Activated CD4-positive, alpha-beta T cell treated with anti-CD3 and anti-CD28 coated beads, Interleukin-2, amount 10 ng/mL, durations not matched to agents 7 days and 5 days (primary cell): Measurements from ENCODE around the gene METRN. TPM values are rescaled to one million over a fixed set of nuclear protein-coding genes. Genes with fewer than 3 reads are reported as not detected.

Experiments
- CTCF ChIA-PET: fragments of 350-600 bp; sonication (Branson Sonifier 250); formaldehyde crosslinking; loops from one replicate; lab custom pipeline; 2021; ENCODE audit warnings: antibody characterized with exemption; lab: Charles Lee
- POLR2A ChIA-PET: fragments of 350-600 bp; sonication (Branson Sonifier 250); formaldehyde crosslinking; loops from one replicate; lab custom pipeline; 2021; ENCODE audit warnings: antibody characterized with exemption; lab: Charles Lee
- DNase-seq: peaks from one replicate; pipeline ENCODE4 v3.0.0-alpha.2; 2020
- H3K27ac Mint-ChIP-seq: one replicate; pipeline ENCODE4 v1.8.0; 2021; ENCODE audit warnings: mild to moderate bottlenecking, moderate library complexity, mixed read lengths
- H3K27me3 Mint-ChIP-seq: one replicate; pipeline ENCODE4 v1.8.0; 2021; ENCODE audit warnings: mixed read lengths
- H3K36me3 Mint-ChIP-seq: one replicate; pipeline ENCODE4 v1.8.0; 2021; ENCODE audit warnings: low read depth, mixed read lengths
- H3K4me1 Mint-ChIP-seq: one replicate; pipeline ENCODE4 v1.8.0; 2021; ENCODE audit warnings: mixed read lengths
- H3K4me3 Mint-ChIP-seq: one replicate; pipeline ENCODE4 v1.8.0; 2021; ENCODE audit warnings: mild to moderate bottlenecking, moderate library complexity, mixed read lengths
- H3K9me3 Mint-ChIP-seq: one replicate; pipeline ENCODE4 v1.8.0; 2021; ENCODE audit warnings: mixed read lengths
- total RNA-seq, 2 experiments: library from RNA; stranded (reverse); gene quantifications; one replicate each; pipeline ENCODE4 v1.2.3, GENCODE V29; 2021

METRN gene
- 1 to 10 TPM; 2.5 to 3.0 TPM for total RNA-seq

DNA sequence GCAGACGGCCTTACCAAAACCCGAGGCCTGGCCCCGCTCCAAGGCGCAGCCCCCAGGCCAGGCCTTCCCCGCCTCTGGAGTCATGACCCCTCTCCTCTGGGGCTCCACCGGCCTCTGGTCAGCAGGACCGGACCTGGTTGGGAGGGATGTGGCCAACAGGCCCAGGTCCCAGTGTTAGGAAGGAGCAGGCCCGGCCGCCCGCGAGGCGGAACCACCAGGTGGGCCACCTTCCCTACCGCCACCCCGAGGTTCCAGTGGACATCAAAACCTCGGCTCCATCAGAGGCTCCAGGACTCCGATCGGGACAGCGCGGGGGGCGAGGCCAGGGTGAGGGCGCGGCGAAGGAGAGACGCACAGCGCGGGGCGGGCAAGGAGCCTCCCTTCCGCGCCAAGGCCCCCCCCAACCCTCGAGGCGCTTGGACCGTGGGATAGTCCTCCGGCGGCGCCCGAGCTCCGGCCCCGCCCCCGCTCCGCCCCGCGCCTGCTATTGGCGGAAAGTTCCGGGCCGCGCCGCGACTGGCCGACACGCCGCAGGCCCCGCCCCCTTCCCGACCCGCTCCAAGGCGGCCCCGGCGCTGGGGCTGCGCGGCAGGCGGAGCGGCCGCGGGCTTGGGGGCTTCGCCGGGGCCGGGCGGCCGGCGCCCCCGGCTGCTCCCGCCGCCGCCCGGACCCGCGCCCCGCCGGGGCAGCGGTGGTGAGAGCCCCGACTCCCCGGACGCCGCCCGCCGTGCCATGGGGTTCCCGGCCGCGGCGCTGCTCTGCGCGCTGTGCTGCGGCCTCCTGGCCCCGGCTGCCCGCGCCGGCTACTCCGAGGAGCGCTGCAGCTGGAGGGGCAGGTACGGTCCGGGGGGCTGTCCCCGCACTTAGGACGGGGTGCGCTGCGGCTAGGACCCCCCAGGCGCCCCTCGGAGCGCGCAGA is at the start of gene METRN:
METRN (plus strand) TSS at position 561 of the 919 bp plus-strand sequence; CDS start at position 733, 172 bp downstream.
- peak within 1 kb of the TSS; percentile 13 for H3K4me3 Mint-ChIP-seq
- peak; percentile 89 for DNase-seq
- peaks cover 9% of the 10 kb centered on the region for H3K4me1 Mint-ChIP-seq
- POLR2A ChIA-PET = interaction anchor here (1.0 kb wide), 1 partner anchor 73 kb away, joined by 3 read pairs; the partner anchor contains the start of genes CHTF18 and RPUSD1
- CTCF ChIA-PET = interaction anchor here (0.6 to 1.3 kb wide), 5 partner anchors 8 to 70 kb away, joined by 3 read pairs; no protein-coding TSS in a partner anchor
- no peaks in the 10 kb centered on the region for H3K36me3 Mint-ChIP-seq
- peaks cover 26% of the 10 kb centered on the region for H3K27me3 Mint-ChIP-seq
- no peaks in the 10 kb centered on the region for H3K9me3 Mint-ChIP-seq
- H3K27ac Mint-ChIP-seq = no peak within 1 kb of the TSS

DNA sequence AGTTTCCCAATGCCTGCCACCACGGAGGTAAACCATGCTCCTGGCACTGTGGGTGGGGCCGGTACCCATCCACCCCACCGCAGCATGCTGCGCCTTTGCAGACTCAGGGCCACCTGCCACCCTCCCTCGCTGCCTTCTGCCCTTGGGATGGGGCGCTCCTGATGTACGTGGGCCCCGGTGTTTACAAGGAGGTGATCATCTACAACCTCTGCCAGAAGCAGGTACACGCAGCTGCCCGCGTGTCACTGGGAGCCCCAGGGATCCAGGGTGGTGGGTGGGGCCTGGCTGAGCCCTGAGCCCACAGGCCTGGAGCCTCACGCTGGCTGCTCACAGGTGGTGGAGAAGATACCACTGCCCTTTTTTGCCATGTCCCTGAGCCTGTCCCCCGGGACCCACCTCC is 48.3 kb upstream of the METRN start:
- H3K27me3 Mint-ChIP-seq = no peaks in the 10 kb centered on the region

DNA sequence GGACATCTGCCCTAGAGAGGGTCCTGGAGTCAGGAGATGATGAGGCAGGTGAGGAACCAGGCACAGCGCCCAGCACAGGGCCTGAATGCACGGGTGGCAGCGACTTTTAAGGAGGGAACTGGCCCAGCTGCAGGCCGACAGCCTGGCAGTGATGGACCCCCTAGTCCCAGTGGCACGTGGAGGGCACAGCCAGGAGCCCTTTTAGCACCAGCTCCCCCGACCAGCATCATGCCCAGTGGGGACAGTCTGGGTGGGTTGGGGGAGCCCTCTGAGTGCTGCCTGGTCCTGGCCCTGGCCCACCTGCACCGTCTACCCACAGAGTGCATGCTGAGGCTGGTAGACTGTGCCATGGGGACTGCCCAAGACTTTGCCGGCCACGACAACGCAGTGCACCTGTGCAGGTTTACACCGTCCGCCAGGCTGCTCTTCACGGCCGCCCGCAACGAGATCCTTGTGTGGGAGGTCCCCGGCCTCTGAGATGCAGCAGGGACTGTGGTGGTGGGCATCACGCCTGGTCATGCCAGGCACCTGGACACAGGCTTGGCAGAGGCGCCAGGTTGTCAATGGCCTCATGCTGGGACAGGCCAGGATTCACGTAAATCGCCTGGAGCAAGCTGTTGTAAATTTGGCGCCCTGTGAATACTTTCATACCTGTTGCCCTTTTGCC is 47.7 kb upstream of the METRN start:
- DNase-seq = no peak

More for the DNA sequence above, 48.3 kb upstream of the METRN start:
- ChIA-PET CTCF (interaction anchor here (1.2 to 2.9 kb wide), 4 partner anchors 15 to 46 kb away, joined by 4 to 13 read pairs (median 8); partner anchors contain the start of genes STUB1 and WDR90), POLR2A (no interaction called here)
- no peak overlapping the region for H3K4me3 Mint-ChIP-seq
- DNase-seq = no peak
- H3K4me1 Mint-ChIP-seq = peaks cover 6% of the 10 kb centered on the region
- no peaks in the 10 kb centered on the region for H3K9me3 Mint-ChIP-seq
- H3K27ac Mint-ChIP-seq = no peak overlapping the region
- H3K36me3 Mint-ChIP-seq = peaks cover 2% of the 10 kb centered on the region

DNA sequence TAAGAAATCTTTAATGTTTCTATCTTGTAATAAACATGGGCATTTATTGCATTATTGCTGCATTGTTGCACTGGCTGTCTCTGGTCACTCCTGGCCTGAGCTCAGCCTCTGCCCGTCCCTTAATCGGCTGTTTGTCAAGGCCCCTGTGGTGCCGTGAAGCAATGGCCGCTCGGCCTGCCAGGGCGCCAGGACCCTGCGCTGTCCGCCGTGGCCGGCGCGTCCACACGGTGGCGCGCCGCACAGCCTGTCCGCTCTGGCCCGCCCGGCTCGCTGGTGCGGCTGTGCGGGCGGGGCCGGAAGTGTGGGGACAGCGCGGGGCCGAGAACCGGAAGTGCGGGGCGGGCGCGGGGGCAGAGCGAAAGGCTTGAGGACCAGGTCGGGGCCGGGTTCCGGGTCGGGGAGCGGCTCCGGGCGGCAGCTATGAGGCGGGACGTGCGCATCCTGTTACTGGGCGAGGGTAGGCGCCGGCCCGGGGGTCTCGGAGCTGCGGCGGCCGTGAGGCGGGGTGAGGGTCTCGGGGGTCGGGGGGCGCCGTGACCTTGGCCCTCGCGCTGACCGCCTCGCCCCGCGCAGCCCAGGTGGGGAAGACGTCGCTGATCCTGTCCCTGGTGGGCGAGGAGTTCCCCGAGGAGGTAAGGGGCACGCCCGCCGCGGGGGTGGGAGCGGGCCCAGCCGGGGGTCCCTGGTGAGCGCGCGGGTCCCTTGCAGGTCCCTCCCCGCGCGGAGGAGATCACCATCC is 47.0 kb upstream of the METRN start, which contains the start of gene RHOT2:
RHOT2 (plus strand) TSS at position 353 of the 739 bp plus-strand sequence; CDS start at position 421, 68 bp downstream.
- POLR2A ChIA-PET = interaction anchor here (0.6 kb wide), 1 partner anchor 12 kb away, joined by 3 read pairs; the partner anchor contains the start of gene STUB1
- peaks cover 4% of the 10 kb centered on the region for H3K36me3 Mint-ChIP-seq
- no peaks in the 10 kb centered on the region for H3K27me3 Mint-ChIP-seq
- peak; percentile 93 for DNase-seq
- no peaks in the 10 kb centered on the region for H3K9me3 Mint-ChIP-seq
- CTCF ChIA-PET = interaction anchor here (0.6 to 2.9 kb wide), 13 partner anchors 9 to 35 kb away, joined by 3 to 13 read pairs (median 4); partner anchors contain the start of genes STUB1, WDR24 and WDR90
- H3K4me3 Mint-ChIP-seq = peak within 1 kb of the TSS; percentile 80
- peaks cover 6% of the 10 kb centered on the region for H3K4me1 Mint-ChIP-seq
- peak within 1 kb of the TSS; percentile 89 for H3K27ac Mint-ChIP-seq

More for the DNA sequence above, 47.7 kb upstream of the METRN start:
- Mint-ChIP-seq H3K36me3 (peaks cover 2% of the 10 kb centered on the region), H3K4me1 (peaks cover 6% of the 10 kb centered on the region), H3K27ac (peak overlapping the region; percentile 89), H3K4me3 (peak overlapping the region; percentile 80), H3K9me3 (no peaks in the 10 kb centered on the region), H3K27me3 (no peaks in the 10 kb centered on the region)
- POLR2A ChIA-PET = interaction anchor here (0.6 kb wide), 1 partner anchor 13 kb away, joined by 3 read pairs; the partner anchor contains the start of gene STUB1
- CTCF ChIA-PET = interaction anchor here (0.6 to 2.9 kb wide), 12 partner anchors 10 to 34 kb away, joined by 3 to 13 read pairs (median 4); partner anchors contain the start of genes STUB1, WDR24 and WDR90

DNA sequence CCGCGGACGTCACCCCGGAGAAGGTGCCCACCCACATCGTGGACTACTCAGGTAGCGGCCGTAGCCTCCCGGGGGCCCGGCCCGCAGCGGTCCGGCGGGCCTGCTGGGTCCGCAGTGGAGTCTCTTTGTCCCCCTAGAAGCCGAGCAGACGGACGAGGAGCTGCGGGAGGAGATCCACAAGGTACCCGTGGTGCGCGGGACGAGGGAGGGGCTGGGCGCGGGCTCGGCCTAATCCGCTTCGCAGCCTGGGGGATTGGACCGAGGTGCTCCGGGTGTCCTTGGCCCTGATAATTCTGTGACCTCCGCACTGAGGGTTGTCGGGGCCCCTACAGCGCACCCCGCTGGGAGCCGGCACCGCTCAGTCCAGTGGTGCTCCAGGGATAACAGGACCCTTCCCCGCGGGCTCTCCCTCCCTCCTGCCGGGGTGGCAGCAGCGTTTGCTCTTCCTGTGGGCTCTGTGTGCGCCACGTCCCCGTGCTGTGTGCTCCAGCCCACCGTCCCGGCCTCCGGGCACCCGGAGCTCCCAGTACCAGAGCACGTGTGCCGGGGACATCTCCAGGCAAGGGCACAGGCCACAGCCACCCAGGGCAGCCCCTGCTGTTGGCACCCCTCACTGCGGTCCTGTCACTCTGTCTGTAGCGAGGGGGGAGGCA is 46.3 kb upstream of the METRN start:
- DNase-seq = no peak
- H3K36me3 Mint-ChIP-seq = peaks cover 6% of the 10 kb centered on the region
- POLR2A ChIA-PET = interaction anchor here (0.6 kb wide), 1 partner anchor 19 kb away, joined by 3 read pairs; no protein-coding TSS in a partner anchor

DNA sequence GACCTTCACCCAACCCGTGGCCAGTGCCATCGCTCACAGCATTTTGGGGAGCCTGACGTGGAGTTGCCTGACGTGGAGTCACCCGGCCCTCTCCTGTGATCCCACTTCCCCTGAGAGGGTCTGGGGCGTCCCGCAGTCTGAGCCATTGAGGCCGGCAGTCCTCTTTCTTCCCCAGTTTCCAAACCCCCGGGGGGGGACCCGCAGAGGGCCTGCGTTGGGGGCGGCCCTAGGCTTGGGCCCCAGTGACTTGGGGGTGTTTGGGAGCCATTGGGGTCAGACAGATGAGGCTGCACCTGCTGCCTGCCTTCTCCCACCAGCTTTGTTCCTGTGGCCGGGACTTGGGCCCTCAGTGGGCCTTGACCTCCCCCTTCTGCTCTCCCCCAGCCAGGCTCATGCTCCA is 45.3 kb upstream of the METRN start:
- no peak for DNase-seq
- Mint-ChIP-seq H3K27ac (no peak overlapping the region), H3K4me3 (peak overlapping the region; percentile 75), H3K36me3 (peaks cover 6% of the 10 kb centered on the region), H3K27me3 (no peaks in the 10 kb centered on the region), H3K9me3 (no peaks in the 10 kb centered on the region), H3K4me1 (peaks cover 6% of the 10 kb centered on the region)
- POLR2A ChIA-PET = no interaction called here
- CTCF ChIA-PET = interaction anchor here (2.3 kb wide), 1 partner anchor 10 kb away, joined by 9 read pairs; the partner anchor contains the start of gene STUB1

More for the DNA sequence above, 46.3 kb upstream of the METRN start:
- Mint-ChIP-seq H3K4me3 (peak overlapping the region; percentile 75), H3K27ac (peak overlapping the region; percentile 68), H3K4me1 (peaks cover 6% of the 10 kb centered on the region), H3K27me3 (no peaks in the 10 kb centered on the region), H3K9me3 (no peaks in the 10 kb centered on the region)
- CTCF ChIA-PET = interaction anchor here (0.6 to 2.9 kb wide), 10 partner anchors 8 to 21 kb away, joined by 3 to 13 read pairs (median 5); partner anchors contain the start of genes STUB1 and WDR90

DNA sequence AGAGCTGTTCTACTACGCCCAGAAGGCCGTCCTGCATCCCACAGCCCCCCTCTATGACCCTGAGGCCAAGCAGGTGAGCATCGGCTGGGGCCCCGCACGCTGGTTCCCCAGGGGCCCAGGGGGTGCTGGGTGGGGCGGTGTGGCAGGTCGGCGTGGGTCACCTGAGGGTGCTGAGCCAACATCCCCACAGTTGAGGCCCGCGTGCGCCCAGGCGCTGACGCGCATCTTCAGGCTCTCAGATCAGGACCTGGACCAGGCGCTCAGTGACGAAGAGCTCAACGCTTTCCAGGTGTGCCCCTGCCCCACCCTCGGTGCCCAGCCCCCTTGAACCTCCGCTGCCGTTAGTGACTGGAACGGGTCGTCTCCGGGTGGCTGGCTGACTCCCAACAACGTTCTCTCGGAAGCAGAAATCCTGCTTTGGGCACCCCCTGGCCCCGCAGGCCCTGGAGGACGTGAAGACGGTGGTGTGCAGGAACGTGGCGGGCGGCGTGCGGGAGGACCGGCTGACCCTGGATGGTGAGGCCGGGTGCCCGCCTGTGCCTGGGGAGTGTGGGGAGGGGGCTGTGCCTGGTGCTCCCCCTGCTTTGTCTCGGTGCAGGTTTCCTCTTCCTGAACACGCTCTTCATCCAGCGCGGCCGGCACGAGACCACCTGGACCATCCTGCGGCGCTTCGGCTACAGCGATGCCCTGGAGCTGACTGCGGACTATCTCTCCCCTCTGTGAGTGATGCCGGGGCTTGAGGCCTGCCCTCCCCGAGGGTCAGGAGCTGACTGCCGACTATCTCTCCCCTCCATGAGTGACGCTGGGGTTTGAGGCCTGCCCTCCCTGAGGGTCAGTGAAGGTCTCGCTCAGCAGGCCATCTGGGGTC is 44.2 kb upstream of the METRN start:
- POLR2A ChIA-PET = no interaction called here
- no peak for DNase-seq
- peaks cover 3% of the 10 kb centered on the region for H3K27me3 Mint-ChIP-seq
- H3K27ac Mint-ChIP-seq = no peak overlapping the region
- H3K4me1 Mint-ChIP-seq = peaks cover 8% of the 10 kb centered on the region
- CTCF ChIA-PET = interaction anchor here (0.7 to 2.3 kb wide), 2 partner anchors 9 to 23 kb away, joined by 3 to 9 read pairs; partner anchors contain the start of gene STUB1
- peaks cover 6% of the 10 kb centered on the region for H3K36me3 Mint-ChIP-seq
- H3K9me3 Mint-ChIP-seq = no peaks in the 10 kb centered on the region
- H3K4me3 Mint-ChIP-seq = no peak overlapping the region

DNA sequence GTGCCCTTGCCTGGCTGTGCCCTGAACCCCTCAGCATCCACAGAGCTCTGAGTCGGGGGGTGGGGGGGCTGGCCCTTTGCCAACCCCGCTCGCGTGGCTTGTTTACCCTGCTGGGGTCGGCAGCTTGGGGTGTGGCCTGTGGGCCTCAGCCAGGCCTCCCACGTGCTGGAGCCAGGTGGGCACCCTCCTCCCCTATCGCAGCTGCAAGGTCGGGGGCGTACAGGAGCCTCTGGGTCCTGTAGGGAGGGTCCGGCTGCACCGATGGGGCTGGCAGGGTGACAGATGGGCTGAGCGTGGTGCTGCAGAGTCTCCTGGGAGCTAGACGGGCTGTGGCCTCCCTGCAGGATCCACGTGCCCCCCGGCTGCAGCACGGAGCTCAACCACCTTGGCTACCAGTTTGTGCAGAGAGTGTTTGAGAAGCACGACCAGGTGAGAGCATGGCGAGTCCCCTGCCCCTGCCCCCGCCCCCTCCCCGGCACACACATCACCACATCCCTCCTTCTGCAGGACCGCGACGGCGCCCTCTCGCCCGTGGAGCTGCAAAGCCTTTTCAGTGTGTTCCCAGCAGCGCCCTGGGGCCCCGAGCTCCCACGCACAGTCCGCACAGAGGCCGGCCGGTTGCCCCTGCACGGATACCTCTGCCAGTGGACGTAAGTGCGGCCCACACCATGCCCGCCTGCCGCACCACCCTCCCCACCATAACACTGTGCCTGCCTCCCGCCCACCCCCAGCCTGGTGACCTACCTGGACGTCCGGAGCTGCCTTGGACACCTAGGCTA is 43.4 kb upstream of the METRN start:
- no peaks in the 10 kb centered on the region for H3K9me3 Mint-ChIP-seq
- no peak overlapping the region for H3K4me3 Mint-ChIP-seq
- H3K27ac Mint-ChIP-seq = no peak overlapping the region
- CTCF ChIA-PET = interaction anchor here (0.7 kb wide), 1 partner anchor 24 kb away, joined by 3 read pairs; no protein-coding TSS in a partner anchor
- peaks cover 8% of the 10 kb centered on the region for H3K4me1 Mint-ChIP-seq
- POLR2A ChIA-PET = no interaction called here
- H3K27me3 Mint-ChIP-seq = peaks cover 3% of the 10 kb centered on the region
- H3K36me3 Mint-ChIP-seq = peaks cover 6% of the 10 kb centered on the region
- no peak for DNase-seq

DNA sequence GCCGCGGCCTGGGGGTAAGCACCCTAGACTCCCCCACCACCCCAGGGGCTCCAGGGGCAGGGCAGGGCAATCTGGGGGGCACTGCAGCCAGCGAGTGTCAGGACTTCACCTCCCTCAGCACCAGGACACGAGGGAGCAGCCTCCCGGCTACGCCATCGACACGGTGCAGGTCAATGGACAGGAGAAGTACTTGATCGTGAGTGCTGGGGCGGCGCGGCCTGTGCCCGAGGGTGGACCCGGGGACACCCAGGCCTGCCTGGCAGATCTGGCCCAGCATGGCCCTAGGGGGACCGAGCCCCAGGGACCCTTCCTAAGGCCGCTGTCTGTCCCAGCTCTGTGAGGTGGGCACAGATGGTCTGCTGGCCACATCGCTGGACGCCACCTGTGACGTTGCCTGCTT is 42.5 kb upstream of the METRN start:
- ChIA-PET POLR2A (no interaction called here), CTCF (interaction anchor here (1.4 kb wide), 1 partner anchor 12 kb away, joined by 4 read pairs; the partner anchor contains the start of gene JMJD8)
- H3K27me3 Mint-ChIP-seq = peaks cover 3% of the 10 kb centered on the region
- no peaks in the 10 kb centered on the region for H3K9me3 Mint-ChIP-seq
- DNase-seq = no peak
- H3K36me3 Mint-ChIP-seq = peaks cover 6% of the 10 kb centered on the region
- no peak overlapping the region for H3K4me3 Mint-ChIP-seq
- peaks cover 10% of the 10 kb centered on the region for H3K4me1 Mint-ChIP-seq
- no peak overlapping the region for H3K27ac Mint-ChIP-seq

DNA sequence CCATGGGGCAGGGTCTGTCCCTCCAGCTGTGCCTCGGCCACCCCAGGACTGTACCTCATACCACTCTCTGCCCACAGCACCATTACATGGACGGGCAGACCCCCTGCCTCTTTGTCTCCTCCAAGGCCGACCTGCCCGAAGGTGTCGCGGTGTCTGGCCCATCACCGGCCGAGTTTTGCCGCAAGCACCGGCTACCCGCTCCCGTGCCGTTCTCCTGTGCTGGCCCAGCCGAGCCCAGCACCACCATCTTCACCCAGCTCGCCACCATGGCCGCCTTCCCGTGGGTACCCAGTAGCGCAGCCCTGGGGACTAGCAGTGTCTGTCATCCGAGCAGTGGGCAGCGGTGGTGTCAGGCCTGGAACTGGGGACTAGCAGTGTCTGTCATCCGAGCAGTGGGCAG is 42.1 kb upstream of the METRN start:
- Mint-ChIP-seq H3K4me3 (no peak overlapping the region), H3K9me3 (no peaks in the 10 kb centered on the region), H3K4me1 (peaks cover 6% of the 10 kb centered on the region), H3K27ac (no peak overlapping the region), H3K36me3 (peaks cover 6% of the 10 kb centered on the region), H3K27me3 (peaks cover 3% of the 10 kb centered on the region)
- ChIA-PET POLR2A (no interaction called here), CTCF (interaction anchor here (1.4 kb wide), 1 partner anchor 12 kb away, joined by 4 read pairs; the partner anchor contains the start of gene JMJD8)
- no peak for DNase-seq
